ENCODE measurements around the gene TFF3.

The TFF3 gene

GRCh38 chr21:42346866-42347600 lies 31.8 kb upstream of the TFF3 start:
- no peak for DNase-seq

- no peak for DNase-seq
These were observed 31.2 kb upstream of the TFF3 start for GRCh38 chr21:42346441-42346840.

- no peak for DNase-seq
These were observed 29.4 kb upstream of the TFF3 start for GRCh38 chr21:42344631-42345030.

- DNase-seq: no peak
These were observed 28.8 kb upstream of the TFF3 start for GRCh38 chr21:42343963-42344510.

GRCh38 chr21:42343556-42343955 lies 28.3 kb upstream of the TFF3 start:
- no peak for DNase-seq

- DNase-seq: no peak
These were observed 27.9 kb upstream of the TFF3 start for GRCh38 chr21:42343101-42343500.

GRCh38 chr21:42341776-42342542 lies 26.8 kb upstream of the TFF3 start:
- no peak for DNase-seq

- no peak for DNase-seq
These were observed 25.2 kb upstream of the TFF3 start for GRCh38 chr21:42340187-42341050.

- DNase-seq: no peak
These were observed 23.8 kb upstream of the TFF3 start for GRCh38 chr21:42338729-42339715.

- peak; percentile 28 for DNase-seq
These were observed 22.9 kb upstream of the TFF3 start for GRCh38 chr21:42337830-42338728.

GRCh38 chr21:42337276-42337675 lies 22.1 kb upstream of the TFF3 start:
- DNase-seq: no peak

GRCh38 chr21:42336054-42336453 lies 20.8 kb upstream of the TFF3 start:
- no peak for DNase-seq

GRCh38 chr21:42332557-42333317 lies 17.5 kb upstream of the TFF3 start:
- no peak for DNase-seq

- no peak for DNase-seq
These were observed 16.5 kb upstream of the TFF3 start for GRCh38 chr21:42331660-42332059.

- no peak for DNase-seq
These were observed 15.5 kb upstream of the TFF3 start for GRCh38 chr21:42330380-42331371.

- no peak for DNase-seq
These were observed 9.7 kb upstream of the TFF3 start for GRCh38 chr21:42324896-42325295.

GRCh38 chr21:42321845-42322244 lies 6.6 kb upstream of the TFF3 start:
- DNase-seq: no peak

- DNase-seq: no peak
These were observed 6.0 kb upstream of the TFF3 start for GRCh38 chr21:42321231-42321630.

GRCh38 chr21:42320791-42321190 lies 5.6 kb upstream of the TFF3 start:
- DNase-seq: no peak
